ENCODE measurements around the gene ADCY7.

DNA sequence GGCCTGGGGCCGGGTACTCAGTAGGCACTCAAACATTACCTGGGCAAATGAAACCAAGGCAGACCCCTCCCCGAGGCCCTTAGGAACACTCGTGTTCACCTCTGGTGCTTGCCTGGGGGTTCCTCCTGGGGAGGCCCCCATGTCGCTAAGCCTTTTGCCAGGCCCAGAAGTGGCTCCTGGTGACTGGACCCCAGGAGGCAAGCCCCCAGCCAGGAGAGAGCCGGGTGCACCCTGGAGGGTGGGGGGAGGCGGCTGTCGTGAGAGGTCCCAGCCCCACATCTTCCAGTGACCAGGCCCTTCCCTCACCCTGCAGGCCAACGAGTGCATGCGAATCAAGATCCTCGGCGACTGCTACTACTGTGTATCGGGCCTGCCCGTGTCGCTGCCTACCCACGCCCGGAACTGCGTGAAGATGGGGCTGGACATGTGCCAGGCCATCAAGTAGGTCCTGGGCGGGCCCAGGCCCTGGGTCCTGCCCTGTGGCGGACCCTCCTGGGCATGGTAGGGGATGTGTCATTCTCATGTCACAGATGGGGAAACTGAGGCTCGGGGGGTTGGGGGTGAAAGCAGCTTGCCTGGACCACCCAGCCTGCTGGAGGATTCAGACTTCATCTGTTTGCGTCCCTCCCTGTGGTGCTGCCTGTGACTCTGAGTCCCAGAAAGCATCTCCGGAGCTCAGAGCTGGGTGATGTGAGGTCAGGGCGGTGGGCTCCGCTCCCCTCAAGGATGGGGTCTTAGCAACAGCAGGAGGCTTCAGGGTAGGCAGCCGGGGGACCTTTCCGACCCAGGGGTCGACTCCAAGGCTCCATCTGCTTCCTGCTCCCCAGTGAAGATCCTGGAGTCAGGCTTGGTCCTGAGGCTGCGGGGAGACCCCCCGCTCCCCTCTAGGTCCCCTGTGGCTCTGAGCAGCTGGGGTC, 32.5 kb downstream of the ADCY7 start:
- TF ChIP-seq, protein P1, sequence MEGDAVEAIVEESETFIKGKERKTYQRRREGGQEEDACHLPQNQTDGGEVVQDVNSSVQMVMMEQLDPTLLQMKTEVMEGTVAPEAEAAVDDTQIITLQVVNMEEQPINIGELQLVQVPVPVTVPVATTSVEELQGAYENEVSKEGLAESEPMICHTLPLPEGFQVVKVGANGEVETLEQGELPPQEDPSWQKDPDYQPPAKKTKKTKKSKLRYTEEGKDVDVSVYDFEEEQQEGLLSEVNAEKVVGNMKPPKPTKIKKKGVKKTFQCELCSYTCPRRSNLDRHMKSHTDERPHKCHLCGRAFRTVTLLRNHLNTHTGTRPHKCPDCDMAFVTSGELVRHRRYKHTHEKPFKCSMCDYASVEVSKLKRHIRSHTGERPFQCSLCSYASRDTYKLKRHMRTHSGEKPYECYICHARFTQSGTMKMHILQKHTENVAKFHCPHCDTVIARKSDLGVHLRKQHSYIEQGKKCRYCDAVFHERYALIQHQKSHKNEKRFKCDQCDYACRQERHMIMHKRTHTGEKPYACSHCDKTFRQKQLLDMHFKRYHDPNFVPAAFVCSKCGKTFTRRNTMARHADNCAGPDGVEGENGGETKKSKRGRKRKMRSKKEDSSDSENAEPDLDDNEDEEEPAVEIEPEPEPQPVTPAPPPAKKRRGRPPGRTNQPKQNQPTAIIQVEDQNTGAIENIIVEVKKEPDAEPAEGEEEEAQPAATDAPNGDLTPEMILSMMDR (conservative IDR thresholded peaks at IDR 0.05; ENCODE audit: low read depth, low read length), result no peak
- no peak for TF ChIP-seq EZH2 (IDR thresholded peaks at IDR 0.05; ENCODE audit: borderline replicate concordance, low read depth, low read length, poor library complexity, severe bottlenecking)
